Fibroblast of villous mesenchyme (primary cell): ENCODE data around the gene ZFYVE9. TPM values are rescaled to one million over a fixed set of nuclear protein-coding genes. Genes with fewer than 3 reads are reported as not detected.
A peak's percentile ranks its signal among the peaks of the same experiment; 100 is the strongest.
"Not testable (repeated sequence)": the region's sequence is repeated elsewhere in the genome, so short reads cannot be mapped to it uniquely, and the experiment has no call there.

Experiments
- DNase-seq: peaks from one replicate; pipeline ENCODE4 v3.0.0-alpha.2; 2010; ENCODE audit warnings: low read depth
- H3K4me3 ChIP-seq: 2 replicates; pipeline ENCODE4 v1.5.1; 2011; ENCODE audit warnings: low read depth, mild to moderate bottlenecking, low read length
- CTCF ChIP-seq: IDR thresholded peaks from 2 replicates; pipeline ENCODE4 v1.5.1; 2012; ENCODE audit warnings: low read depth, mild to moderate bottlenecking, low read length; ENCODE audit not compliant: insufficient read depth
- total RNA-seq: library from RNA; depleted of rRNA; stranded (reverse); fragments of >200 nt; gene quantifications from 2 replicates; pipeline ENCODE4 v1.2.3, GENCODE V29; 2012

ZFYVE9 gene
- total RNA-seq, 1 donor, result 41.9 TPM

- no peak for TF ChIP-seq CTCF
- H3K4me3 ChIP-seq, result no peak overlapping the region
- DNase-seq, result peak; percentile 94
Measured at GRCh38 chr1:52139817-52140540, 1.9 kb upstream of the ZFYVE9 start.

- TF ChIP-seq CTCF, result no peak
- peak; percentile 29 for DNase-seq
- H3K4me3 ChIP-seq, result no peak overlapping the region
Measured at GRCh38 chr1:52140633-52141512, 1.0 kb upstream of the ZFYVE9 start.

GRCh38 chr1:52142220-52143183 lies 613 bp downstream of the ZFYVE9 start:
- TF ChIP-seq CTCF, result no peak
- peak overlapping the region; percentile 77 for H3K4me3 ChIP-seq
- peak; percentile 57 for DNase-seq

GRCh38 chr1:52145137-52145536 lies 3.2 kb downstream of the ZFYVE9 start:
- peak; percentile 27 for DNase-seq
- no peak for TF ChIP-seq CTCF
- H3K4me3 ChIP-seq, result no peak overlapping the region

GRCh38 chr1:52150445-52150844 lies 8.6 kb downstream of the ZFYVE9 start:
- not testable (repeated sequence) for DNase-seq, H3K4me3 ChIP-seq

GRCh38 chr1:52150946-52151345 lies 9.1 kb downstream of the ZFYVE9 start:
- no peak for TF ChIP-seq CTCF
- no peak for DNase-seq
- H3K4me3 ChIP-seq, result no peak overlapping the region
